GM12891 (cell line): ENCODE data around the gene KIF26A.

Experiments
- POLR2A ChIP-seq: IDR thresholded peaks from 2 replicates; pipeline ENCODE4 v1.6.1; 2011; ENCODE audit warnings: low read depth, low read length, control low read depth
- POLR2AphosphoS5 ChIP-seq: IDR thresholded peaks from 2 replicates; pipeline ENCODE4 v1.6.1; 2011; ENCODE audit warnings: low read depth, low read length, control low read depth

DNA sequence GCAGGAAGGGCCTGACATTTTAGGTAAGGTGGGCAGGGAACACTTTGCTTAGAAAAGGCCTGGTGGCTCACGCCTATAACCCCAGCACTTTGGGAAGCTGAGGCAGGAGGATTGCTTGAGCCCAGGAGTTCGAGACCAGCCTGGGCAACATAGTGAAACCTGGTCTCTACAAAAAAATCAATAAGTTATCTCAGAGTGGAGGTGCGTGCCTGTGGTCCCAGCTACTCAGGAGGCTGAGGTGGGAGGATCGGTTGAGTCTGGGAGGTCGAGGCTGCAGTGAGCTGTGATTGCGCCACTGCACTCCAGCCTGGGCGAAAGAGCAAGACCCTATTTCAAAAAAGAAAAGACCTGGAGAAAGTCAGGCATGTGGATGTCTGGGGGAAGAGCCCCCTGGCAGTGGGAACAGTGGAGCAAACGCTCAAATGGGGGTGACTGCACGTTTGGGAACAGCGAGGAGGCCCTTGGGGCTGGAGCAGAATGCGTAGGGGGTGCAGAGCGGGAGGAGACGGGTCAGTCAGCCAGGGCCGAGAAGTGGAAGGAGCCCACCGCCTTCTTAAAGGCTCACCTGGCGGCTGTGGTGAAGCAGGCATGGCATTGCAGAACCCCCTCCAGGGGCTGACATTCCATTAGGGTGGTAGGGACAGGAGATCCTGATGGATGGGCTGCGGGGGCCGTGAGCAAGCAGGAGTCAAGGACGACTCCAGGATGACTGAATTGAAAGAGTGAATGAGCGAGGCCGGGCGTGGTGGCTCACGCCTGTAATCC lies 6.2 kb upstream of the KIF26A start:
- TF ChIP-seq POLR2A = no peak
- no peak for TF ChIP-seq POLR2AphosphoS5
